ENCODE data around the gene ZC3H18.
A peak's percentile ranks its signal among the peaks of the same experiment; 100 is the strongest.
"Not testable (repeated sequence)": the region's sequence is repeated elsewhere in the genome, so short reads cannot be mapped to it uniquely, and the experiment has no call there.

The ZC3H18 gene

GRCh38 chr16:88655733-88656281 is 85.6 kb downstream of the ZC3H18 start:
- DNase-seq (ENCODE audit: low read depth) = no peak

- no peak for DNase-seq (ENCODE audit: low read depth)
Measured at GRCh38 chr16:88656291-88656980, 86.2 kb downstream of the ZC3H18 start.

GRCh38 chr16:88657371-88657770 is 87.2 kb downstream of the ZC3H18 start:
- DNase-seq (ENCODE audit: low read depth) = no peak

GRCh38 chr16:88658714-88659113 is 88.5 kb downstream of the ZC3H18 start:
- DNase-seq (ENCODE audit: low read depth) = no peak

- DNase-seq (ENCODE audit: low read depth) = no peak
Measured at GRCh38 chr16:88659160-88659559, 89.0 kb downstream of the ZC3H18 start.

- DNase-seq (ENCODE audit: low read depth) = no peak
Measured at GRCh38 chr16:88661468-88661867, 91.3 kb downstream of the ZC3H18 start.

GRCh38 chr16:88662222-88662842 is 92.1 kb downstream of the ZC3H18 start:
- DNase-seq (ENCODE audit: low read depth) = peak; percentile 12

GRCh38 chr16:88662843-88663606 is 92.8 kb downstream of the ZC3H18 start, which contains the start of gene MVD:
Gene MVD, minus strand, starts transcription at chr16:88663091. Its CDS starts 11 bp downstream, at chr16:88663080.
- peak; percentile 98 for DNase-seq (ENCODE audit: low read depth)

GRCh38 chr16:88665148-88665547 is 94.9 kb downstream of the ZC3H18 start:
- DNase-seq (ENCODE audit: low read depth) = no peak

- no peak for DNase-seq (ENCODE audit: low read depth)
Measured at GRCh38 chr16:88665570-88665969, 95.4 kb downstream of the ZC3H18 start.

GRCh38 chr16:88667461-88667860 is 97.3 kb downstream of the ZC3H18 start:
- no peak for DNase-seq (ENCODE audit: low read depth)

- DNase-seq (ENCODE audit: low read depth) = not testable (repeated sequence)
Measured at GRCh38 chr16:88669493-88669892, 99.3 kb downstream of the ZC3H18 start.

- no peak for DNase-seq (ENCODE audit: low read depth)
Measured at GRCh38 chr16:88669980-88670379, 99.8 kb downstream of the ZC3H18 start.

- DNase-seq (ENCODE audit: low read depth) = no peak
Measured at GRCh38 chr16:88671806-88672205, 101.6 kb downstream of the ZC3H18 start.

GRCh38 chr16:88672776-88673175 is 102.6 kb downstream of the ZC3H18 start:
- no peak for DNase-seq (ENCODE audit: low read depth)

GRCh38 chr16:88673716-88674379 is 103.6 kb downstream of the ZC3H18 start:
- no peak for DNase-seq (ENCODE audit: low read depth)

- DNase-seq (ENCODE audit: low read depth) = no peak
Measured at GRCh38 chr16:88676502-88677242, 106.5 kb downstream of the ZC3H18 start.

GRCh38 chr16:88677721-88678120 is 107.5 kb downstream of the ZC3H18 start:
- DNase-seq (ENCODE audit: low read depth) = no peak

- DNase-seq (ENCODE audit: low read depth) = no peak
Measured at GRCh38 chr16:88678224-88678979, 108.2 kb downstream of the ZC3H18 start.

- no peak for DNase-seq (ENCODE audit: low read depth)
Measured at GRCh38 chr16:88680554-88681083, 110.4 kb downstream of the ZC3H18 start.
